Central memory CD4-positive, alpha-beta T cell (primary cell): ENCODE measurements around the gene EIF4E1B.
A peak's percentile ranks its signal among the peaks of the same experiment; 100 is the strongest.

Source experiments
- DNase-seq: peaks from one replicate; pipeline ENCODE4 v3.0.0; 2022

EIF4E1B gene

GRCh38 chr5:176606875-176607274, 23.6 kb upstream of the EIF4E1B start:
- DNase-seq: no peak

- no peak for DNase-seq
These were observed 22.3 kb upstream of the EIF4E1B start for GRCh38 chr5:176608142-176608705.

GRCh38 chr5:176608937-176609723, 21.3 kb upstream of the EIF4E1B start:
- DNase-seq: no peak

- peak; percentile 28 for DNase-seq
These were observed 20.6 kb upstream of the EIF4E1B start, which contains the start of gene GPRIN1 for GRCh38 chr5:176609724-176610434. Gene GPRIN1, minus strand, starts transcription at chr5:176610156. Its CDS starts 10,322 bp downstream, at chr5:176599834.

GRCh38 chr5:176610435-176610773, 20.1 kb upstream of the EIF4E1B start:
- DNase-seq: no peak

- peak; percentile 43 for DNase-seq
These were observed 19.0 kb upstream of the EIF4E1B start for GRCh38 chr5:176611435-176611834.

- DNase-seq: no peak
These were observed 18.5 kb upstream of the EIF4E1B start for GRCh38 chr5:176612008-176612407.

- DNase-seq: no peak
These were observed 17.6 kb upstream of the EIF4E1B start for GRCh38 chr5:176612855-176613254.

GRCh38 chr5:176614805-176615478, 15.5 kb upstream of the EIF4E1B start:
- no peak for DNase-seq

- DNase-seq: no peak
These were observed 14.0 kb upstream of the EIF4E1B start for GRCh38 chr5:176616511-176616910.

- DNase-seq: no peak
These were observed 11.7 kb upstream of the EIF4E1B start for GRCh38 chr5:176618783-176619182.

- DNase-seq: peak; percentile 66
These were observed 11.3 kb upstream of the EIF4E1B start for GRCh38 chr5:176619203-176619568.

- no peak for DNase-seq
These were observed 10.7 kb upstream of the EIF4E1B start for GRCh38 chr5:176619569-176620332.

- DNase-seq: no peak
These were observed 10.0 kb upstream of the EIF4E1B start for GRCh38 chr5:176620333-176620981.

- no peak for DNase-seq
These were observed 8.8 kb upstream of the EIF4E1B start for GRCh38 chr5:176621661-176622079.

- no peak for DNase-seq
These were observed 6.3 kb upstream of the EIF4E1B start for GRCh38 chr5:176624142-176624541.

- DNase-seq: no peak
These were observed 5.5 kb upstream of the EIF4E1B start for GRCh38 chr5:176624938-176625337.

GRCh38 chr5:176625512-176625911, 5.0 kb upstream of the EIF4E1B start:
- DNase-seq: no peak

GRCh38 chr5:176625966-176626875, 4.3 kb upstream of the EIF4E1B start:
- DNase-seq: no peak

- DNase-seq: no peak
These were observed 3.6 kb upstream of the EIF4E1B start for GRCh38 chr5:176626876-176627236.

GRCh38 chr5:176627582-176627981, 2.9 kb upstream of the EIF4E1B start:
- DNase-seq: no peak
